NT2/D1 (cell line): ENCODE data around the gene S100A2.

ENCODE experiments used
- DNase-seq: peaks from one replicate; pipeline ENCODE4 v3.0.0-alpha.2; 2011; ENCODE audit warnings: low read depth, low spot score
- H3K27me3 ChIP-seq: 2 replicates; pipeline ENCODE4 v1.6.0; 2011; ENCODE audit warnings: mild to moderate bottlenecking; ENCODE audit not compliant: insufficient read length, insufficient read depth
- H3K36me3 ChIP-seq: 2 replicates; pipeline ENCODE4 v1.6.1; 2011; ENCODE audit warnings: mild to moderate bottlenecking, low read length, mixed read lengths; ENCODE audit not compliant: insufficient read depth, insufficient read length
- H3K4me1 ChIP-seq: 2 replicates; pipeline ENCODE4 v1.5.1; 2011; ENCODE audit not compliant: insufficient read depth, insufficient read length
- H3K4me3 ChIP-seq: 2 replicates; pipeline ENCODE4 v1.5.1; 2011; ENCODE audit warnings: low read depth; ENCODE audit not compliant: insufficient read length
- H3K9ac ChIP-seq: 2 replicates; pipeline ENCODE4 v1.6.0; 2011; ENCODE audit warnings: low read depth; ENCODE audit not compliant: insufficient read length
- H3K9me3 ChIP-seq: 2 replicates; pipeline ENCODE4 v1.5.1; 2011; ENCODE audit warnings: mild to moderate bottlenecking, low read length; ENCODE audit not compliant: insufficient read depth
- SUZ12 ChIP-seq: IDR thresholded peaks from 2 replicates; pipeline ENCODE4 v1.6.1; 2011; ENCODE audit not compliant: insufficient read length, insufficient read depth; ENCODE audit errors: extremely low read depth
- YY1 ChIP-seq: IDR thresholded peaks from 2 replicates; pipeline ENCODE4 v1.6.1; 2011; ENCODE audit not compliant: insufficient read length, insufficient read depth
- ZNF274 ChIP-seq: IDR thresholded peaks from 2 replicates; pipeline ENCODE4 v1.6.1; 2011; ENCODE audit warnings: mild to moderate bottlenecking, low read depth, low read length

The S100A2 gene

GRCh38 chr1:153565529-153566374 is at the start of gene S100A2:
TSS of gene S100A2 (minus strand) at chr1:153565844. CDS start at chr1:153563877, 1,967 bp downstream.
- Histone ChIP-seq H3K27me3 (no peaks in the 10 kb centered on the region), H3K4me3 (peak within 1 kb of the TSS; percentile 9), H3K9ac (peak within 1 kb of the TSS; percentile 84), H3K36me3 (no peaks in the 10 kb centered on the region), H3K9me3 (no peaks in the 10 kb centered on the region), H3K4me1 (peaks cover 33% of the 10 kb centered on the region)
- DNase-seq, result no peak
- TF ChIP-seq ZNF274, result no peak

GRCh38 chr1:153615406-153615805 is 49.8 kb upstream of the S100A2 start:
- H3K4me3 ChIP-seq, result no peak overlapping the region
- peaks cover 3% of the 10 kb centered on the region for H3K27me3 ChIP-seq
- TF ChIP-seq ZNF274 (no peak), SUZ12 (no peak), YY1 (no peak)
- H3K9ac ChIP-seq, result no peak overlapping the region
- H3K4me1 ChIP-seq, result peaks cover 38% of the 10 kb centered on the region
- 0 out of 2 replicates have a peak, but pooled peaks cover 7% of the 10 kb centered on the region for H3K9me3 ChIP-seq
- peaks cover 29% of the 10 kb centered on the region for H3K36me3 ChIP-seq
- DNase-seq, result no peak

- Histone ChIP-seq H3K27me3 (peaks cover 3% of the 10 kb centered on the region), H3K9me3 (0 out of 2 replicates have a peak, but pooled peaks cover 3% of the 10 kb centered on the region), H3K4me1 (peaks cover 43% of the 10 kb centered on the region), H3K36me3 (peaks cover 24% of the 10 kb centered on the region), H3K4me3 (no peak overlapping the region), H3K9ac (no peak overlapping the region)
- TF ChIP-seq ZNF274 (no peak), SUZ12 (no peak), YY1 (no peak)
- DNase-seq, result no peak
These were observed 49.3 kb upstream of the S100A2 start for GRCh38 chr1:153614906-153615305.

- peaks cover 19% of the 10 kb centered on the region for H3K36me3 ChIP-seq
- no peak overlapping the region for H3K9ac ChIP-seq
- no peaks in the 10 kb centered on the region for H3K9me3 ChIP-seq
- DNase-seq, result no peak
- no peak overlapping the region for H3K4me3 ChIP-seq
- no peak for TF ChIP-seq ZNF274
- no peak for TF ChIP-seq YY1
- TF ChIP-seq SUZ12, result no peak
- H3K27me3 ChIP-seq, result peaks cover 3% of the 10 kb centered on the region
- peaks cover 48% of the 10 kb centered on the region for H3K4me1 ChIP-seq
These were observed 48.7 kb upstream of the S100A2 start for GRCh38 chr1:153614189-153614900.

- H3K36me3 ChIP-seq, result peaks cover 10% of the 10 kb centered on the region
- H3K27me3 ChIP-seq, result peaks cover 3% of the 10 kb centered on the region
- no peak for DNase-seq
- H3K9ac ChIP-seq, result peak overlapping the region; percentile 39
- H3K4me3 ChIP-seq, result no peak overlapping the region
- H3K4me1 ChIP-seq, result peaks cover 55% of the 10 kb centered on the region
- TF ChIP-seq ZNF274, result no peak
- no peak for TF ChIP-seq SUZ12
- TF ChIP-seq YY1, result no peak
- no peaks in the 10 kb centered on the region for H3K9me3 ChIP-seq
These were observed 47.8 kb upstream of the S100A2 start for GRCh38 chr1:153613406-153613805.

- peaks cover 60% of the 10 kb centered on the region for H3K4me1 ChIP-seq
- TF ChIP-seq ZNF274 (no peak), SUZ12 (no peak), YY1 (no peak)
- H3K4me3 ChIP-seq, result peak within 1 kb of the TSS; percentile 63
- peaks cover 7% of the 10 kb centered on the region for H3K36me3 ChIP-seq
- peaks cover 3% of the 10 kb centered on the region for H3K27me3 ChIP-seq
- DNase-seq, result no peak
- H3K9ac ChIP-seq, result peak within 1 kb of the TSS; percentile 86
- H3K9me3 ChIP-seq, result no peaks in the 10 kb centered on the region
These were observed 47.2 kb upstream of the S100A2 start, which contains the start of gene S100A16 for GRCh38 chr1:153612755-153613331. TSS of gene S100A16 (minus strand) at chr1:153613137. CDS start at chr1:153608151, 4,986 bp downstream.

- Histone ChIP-seq H3K4me3 (peak overlapping the region; percentile 63), H3K27me3 (peaks cover 3% of the 10 kb centered on the region), H3K9ac (peak overlapping the region; percentile 86), H3K9me3 (no peaks in the 10 kb centered on the region), H3K36me3 (peaks cover 9% of the 10 kb centered on the region), H3K4me1 (peaks cover 62% of the 10 kb centered on the region)
- DNase-seq, result no peak
- TF ChIP-seq ZNF274 (no peak), YY1 (no peak), SUZ12 (no peak)
These were observed 46.6 kb upstream of the S100A2 start for GRCh38 chr1:153612111-153612754.
